ENCODE measurements around the gene ASB13.

ASB13 gene

GRCh38 chr10:5652746-5653145 lies 13.6 kb downstream of the ASB13 start:
- H3K4me3 ChIP-seq (ENCODE audit: low read depth, low read length), result no peak overlapping the region
- TF ChIP-seq CTCF (IDR thresholded peaks at IDR 0.05; ENCODE audit: low read depth, low read length), result no peak

- TF ChIP-seq CTCF (IDR thresholded peaks at IDR 0.05; ENCODE audit: low read depth, low read length), result no peak
- no peak overlapping the region for H3K4me3 ChIP-seq (ENCODE audit: low read depth, low read length)
Measured at GRCh38 chr10:5651388-5651764, 15.0 kb downstream of the ASB13 start.

- no peak for TF ChIP-seq CTCF (IDR thresholded peaks at IDR 0.05; ENCODE audit: low read depth, low read length)
- H3K4me3 ChIP-seq (ENCODE audit: low read depth, low read length), result no peak overlapping the region
Measured at GRCh38 chr10:5650664-5651387, 15.6 kb downstream of the ASB13 start.

GRCh38 chr10:5649746-5650145 lies 16.6 kb downstream of the ASB13 start:
- no peak for TF ChIP-seq CTCF (IDR thresholded peaks at IDR 0.05; ENCODE audit: low read depth, low read length)
- H3K4me3 ChIP-seq (ENCODE audit: low read depth, low read length), result no peak overlapping the region

GRCh38 chr10:5648494-5649457 lies 17.6 kb downstream of the ASB13 start:
- H3K4me3 ChIP-seq (ENCODE audit: low read depth, low read length), result no peak overlapping the region
- TF ChIP-seq CTCF (IDR thresholded peaks at IDR 0.05; ENCODE audit: low read depth, low read length), result no peak

GRCh38 chr10:5647507-5648240 lies 18.7 kb downstream of the ASB13 start:
- H3K4me3 ChIP-seq (ENCODE audit: low read depth, low read length), result no peak overlapping the region
- TF ChIP-seq CTCF (IDR thresholded peaks at IDR 0.05; ENCODE audit: low read depth, low read length), result no peak

Measured in WI38 (cell line).